ENCODE measurements around the gene LTK.

- TF ChIP-seq POLR2AphosphoS5 (IDR thresholded peaks at IDR 0.05) (no peak), POLR2A (IDR thresholded peaks at IDR 0.05) (no peak)
Measured at GRCh38 chr15:41536866-41537265, 23.2 kb upstream of the LTK start.

Data from gastroesophageal sphincter (tissue), 2 donors.